ENCODE results near the gene YTHDF1. TPM values are rescaled to one million over a fixed set of nuclear protein-coding genes. Genes with fewer than 3 reads are reported as not detected.
"Not testable (repeated sequence)": the region's sequence is repeated elsewhere in the genome, so short reads cannot be mapped to it uniquely, and the experiment has no call there.

The YTHDF1 gene
- total RNA-seq, 4 donors from 2014 or later, result 17.9 to 32.1 (median 29.7) TPM

DNA sequence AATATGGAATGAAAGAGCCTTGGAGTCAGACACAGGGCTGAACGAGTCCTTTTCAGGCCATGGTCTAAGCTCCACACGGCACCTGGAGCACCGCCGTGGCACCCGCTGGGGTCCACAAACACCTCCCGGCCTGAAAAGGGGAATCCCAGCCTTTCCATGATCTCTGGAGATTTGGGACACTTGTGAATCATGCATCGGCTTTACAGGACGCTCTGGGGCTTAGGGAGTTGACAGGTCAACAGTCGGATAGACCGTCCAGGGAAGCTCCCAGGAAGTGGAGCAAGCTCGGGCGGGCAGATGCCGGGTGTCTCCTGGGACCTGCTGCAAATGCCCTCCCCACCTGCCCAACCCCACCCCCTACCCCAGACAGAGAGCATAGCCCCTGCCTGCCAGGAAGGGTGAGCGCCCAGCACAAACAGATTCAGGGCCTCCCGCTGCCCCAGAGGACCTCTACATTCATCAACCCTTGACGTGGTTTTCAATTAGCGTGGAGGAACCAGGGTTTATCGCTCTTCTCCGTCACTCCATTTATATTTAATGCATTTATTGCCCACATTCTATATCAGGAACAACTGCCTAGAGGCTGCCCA lies 53.6 kb downstream of the YTHDF1 start:
- Histone ChIP-seq H3K27me3 (peaks cover 0 to 94% (median 0%) of the 10 kb centered on the region in 4 donors), H3K36me3 (no peaks in the 10 kb centered on the region), H3K27ac (replicated peaks in 1 of 4) (no peak overlapping the region), H3K9me3 (no peaks in the 10 kb centered on the region), H3K4me3 (no peak overlapping the region), H3K4me1 (no peaks in the 10 kb centered on the region)
- TF ChIP-seq POLR2A (IDR thresholded peaks at IDR 0.05; ENCODE audit: low read depth) (no peak), POLR2AphosphoS5 (IDR thresholded peaks at IDR 0.05) (no peak), EP300 (IDR thresholded peaks at IDR 0.05) (no peak)
- TF ChIP-seq, protein P1, sequence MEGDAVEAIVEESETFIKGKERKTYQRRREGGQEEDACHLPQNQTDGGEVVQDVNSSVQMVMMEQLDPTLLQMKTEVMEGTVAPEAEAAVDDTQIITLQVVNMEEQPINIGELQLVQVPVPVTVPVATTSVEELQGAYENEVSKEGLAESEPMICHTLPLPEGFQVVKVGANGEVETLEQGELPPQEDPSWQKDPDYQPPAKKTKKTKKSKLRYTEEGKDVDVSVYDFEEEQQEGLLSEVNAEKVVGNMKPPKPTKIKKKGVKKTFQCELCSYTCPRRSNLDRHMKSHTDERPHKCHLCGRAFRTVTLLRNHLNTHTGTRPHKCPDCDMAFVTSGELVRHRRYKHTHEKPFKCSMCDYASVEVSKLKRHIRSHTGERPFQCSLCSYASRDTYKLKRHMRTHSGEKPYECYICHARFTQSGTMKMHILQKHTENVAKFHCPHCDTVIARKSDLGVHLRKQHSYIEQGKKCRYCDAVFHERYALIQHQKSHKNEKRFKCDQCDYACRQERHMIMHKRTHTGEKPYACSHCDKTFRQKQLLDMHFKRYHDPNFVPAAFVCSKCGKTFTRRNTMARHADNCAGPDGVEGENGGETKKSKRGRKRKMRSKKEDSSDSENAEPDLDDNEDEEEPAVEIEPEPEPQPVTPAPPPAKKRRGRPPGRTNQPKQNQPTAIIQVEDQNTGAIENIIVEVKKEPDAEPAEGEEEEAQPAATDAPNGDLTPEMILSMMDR (IDR thresholded peaks at IDR 0.05), result no peak
- intact Hi-C loops (cut with DNase I), result no loop called here
- WGBS, result 84% methylated on average over 19 of the region's 19 CpGs
- no peak for DNase-seq (ENCODE audit: extremely low spot score)

DNA sequence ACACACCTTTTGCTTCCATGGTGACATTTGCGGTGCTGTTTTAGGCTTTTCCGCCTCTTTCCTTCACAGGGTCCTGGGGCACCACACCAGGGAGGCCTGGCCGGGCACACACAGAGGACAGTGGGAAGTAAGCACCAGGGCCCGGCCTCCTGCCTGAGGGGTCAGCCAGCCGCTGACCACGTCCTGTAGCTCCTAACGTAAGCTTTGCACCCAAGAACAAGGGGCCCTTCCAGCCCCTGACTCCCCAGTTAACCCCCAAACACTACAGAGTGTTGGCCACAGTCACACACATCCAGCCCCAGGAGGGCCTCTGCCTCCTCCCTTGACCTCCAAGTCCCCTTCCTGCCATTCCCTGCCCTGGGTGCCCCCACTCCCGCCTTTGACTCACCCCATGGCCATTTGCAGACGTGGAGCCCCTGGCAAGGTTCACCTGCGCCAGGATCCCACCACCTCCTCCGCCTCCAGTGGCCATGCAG lies 54.7 kb downstream of the YTHDF1 start:
- Histone ChIP-seq H3K27ac (replicated peaks in 1 of 4) (no peak overlapping the region), H3K27me3 (peaks cover 0 to 95% (median 3%) of the 10 kb centered on the region in 4 donors)
- TF ChIP-seq POLR2AphosphoS5 (IDR thresholded peaks at IDR 0.05) (no peak), POLR2A (IDR thresholded peaks at IDR 0.05; ENCODE audit: low read depth) (no peak), EP300 (IDR thresholded peaks at IDR 0.05) (no peak)
- TF ChIP-seq, protein P1 (IDR thresholded peaks at IDR 0.05), result no peak

DNA sequence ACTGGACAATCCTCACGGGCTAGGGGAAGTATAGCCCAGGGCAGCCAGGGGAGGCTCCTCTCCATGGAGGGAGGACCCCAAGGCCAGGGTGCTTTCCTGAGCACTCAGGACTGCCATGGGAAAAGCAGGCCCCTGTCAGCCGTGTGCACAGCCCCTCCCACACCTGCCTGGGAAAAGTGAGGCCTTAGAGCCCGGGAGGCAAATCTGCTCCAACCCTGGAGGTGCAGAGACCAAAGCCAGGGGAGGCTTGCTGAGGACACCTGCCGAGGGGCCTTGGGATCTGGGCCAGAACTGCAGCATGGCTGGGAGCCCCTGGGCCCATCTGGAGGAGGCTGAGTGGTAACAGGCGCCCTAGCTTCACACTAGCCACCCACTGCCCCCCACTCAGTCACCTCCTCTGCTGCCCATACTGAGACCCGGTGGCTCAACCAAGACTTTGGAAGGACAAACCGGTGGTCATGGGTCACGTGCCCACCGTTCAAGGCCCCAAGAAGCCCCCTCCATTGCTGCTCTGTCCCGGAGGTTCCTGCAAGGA lies 55.2 kb downstream of the YTHDF1 start:
- Histone ChIP-seq H3K27ac (replicated peaks in 1 of 4) (no peak overlapping the region), H3K4me3 (no peak overlapping the region), H3K9me3 (no peaks in the 10 kb centered on the region), H3K27me3 (peaks cover 0 to 96% (median 7%) of the 10 kb centered on the region in 4 donors), H3K36me3 (no peaks in the 10 kb centered on the region), H3K4me1 (no peaks in the 10 kb centered on the region)
- TF ChIP-seq POLR2AphosphoS5 (IDR thresholded peaks at IDR 0.05) (no peak), POLR2A (IDR thresholded peaks at IDR 0.05; ENCODE audit: low read depth) (no peak), EP300 (IDR thresholded peaks at IDR 0.05) (no peak)
- intact Hi-C loops (cut with DNase I), result no loop called here
- DNase-seq (ENCODE audit: extremely low spot score), result no peak
- WGBS, result 75% methylated on average over 6 of the region's 10 CpGs

More for the DNA sequence above, 54.7 kb downstream of the YTHDF1 start:
- no peak for DNase-seq (ENCODE audit: extremely low spot score)
- Histone ChIP-seq H3K4me1 (no peaks in the 10 kb centered on the region), H3K4me3 (no peak overlapping the region), H3K36me3 (no peaks in the 10 kb centered on the region), H3K9me3 (no peaks in the 10 kb centered on the region)
- WGBS, result 90% methylated on average over 6 of the region's 11 CpGs
- intact Hi-C loops (cut with DNase I), result no loop called here

DNA sequence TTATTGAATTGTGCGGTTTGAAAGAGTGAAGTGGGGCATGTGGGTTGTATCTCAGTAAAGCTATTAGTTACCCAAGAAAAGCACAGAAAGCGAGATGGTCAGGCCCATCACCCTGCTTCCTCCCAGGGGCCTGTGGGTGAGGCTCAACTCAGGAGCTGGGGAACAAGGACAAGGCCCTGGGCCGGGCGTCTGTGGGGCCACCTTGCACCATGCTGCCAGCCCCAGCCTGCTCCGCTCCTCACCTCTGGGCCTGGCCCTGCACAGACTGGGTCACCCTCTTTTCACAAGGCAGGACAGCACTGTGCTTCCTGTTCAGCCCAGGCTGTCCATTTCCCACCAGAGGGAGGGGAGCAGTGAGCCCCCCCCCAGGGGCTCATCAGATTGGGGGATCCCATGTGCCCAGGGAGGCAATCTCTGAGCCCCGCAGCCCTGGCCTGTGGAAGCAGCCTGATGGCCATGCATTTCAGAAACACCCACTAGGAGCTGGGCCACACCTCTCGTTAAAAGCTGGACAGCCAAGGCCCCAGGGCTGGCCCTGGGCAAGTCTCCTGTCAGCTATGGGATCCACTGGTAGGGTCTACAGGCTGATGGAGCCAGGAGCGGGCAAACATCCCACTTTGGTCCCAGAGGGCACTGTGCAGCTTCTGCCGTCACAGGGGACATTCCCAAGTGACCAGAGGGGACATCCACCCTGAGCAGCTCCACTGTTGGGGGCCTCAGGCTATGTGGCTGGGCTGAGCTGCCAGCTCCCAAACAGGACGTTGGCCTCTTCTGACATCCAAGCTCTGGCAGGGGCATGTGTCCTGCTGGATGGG lies 55.9 kb downstream of the YTHDF1 start:
- no peaks in the 10 kb centered on the region for H3K9me3 ChIP-seq
- intact Hi-C loops (cut with DNase I), result no loop called here

DNA sequence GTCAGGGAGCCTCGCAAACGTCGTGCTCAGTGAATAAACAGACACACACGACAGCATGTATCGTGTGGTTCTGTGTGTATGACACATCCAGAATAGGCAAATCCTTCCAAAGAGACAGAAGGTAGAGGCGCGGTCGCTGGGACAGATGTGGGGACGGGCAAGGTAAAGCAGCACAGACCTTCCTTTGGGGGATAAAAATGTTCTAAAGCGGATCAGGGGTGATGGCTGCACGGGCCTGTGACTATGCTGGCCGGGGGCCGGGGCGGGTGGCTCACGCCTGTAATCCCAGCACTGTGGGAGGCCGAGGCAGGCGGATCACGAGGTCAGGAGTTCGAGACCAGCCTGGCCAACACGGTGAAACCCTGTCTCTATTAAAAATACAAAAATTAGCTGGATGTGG lies 56.7 kb downstream of the YTHDF1 start:
- WGBS, result 80% methylated on average over 20 of the region's 20 CpGs
- H3K27ac ChIP-seq (replicated peaks in 1 of 4); H3K4me3 ChIP-seq; H3K4me1 ChIP-seq; DNase-seq (ENCODE audit: extremely low spot score); H3K36me3 ChIP-seq; intact Hi-C loops (cut with DNase I); H3K9me3 ChIP-seq: not testable (repeated sequence)
- H3K27me3 ChIP-seq, result peaks cover 0 to 96% (median 10%) of the 10 kb centered on the region in 4 donors

More for the DNA sequence above, 55.9 kb downstream of the YTHDF1 start:
- TF ChIP-seq POLR2A (IDR thresholded peaks at IDR 0.05; ENCODE audit: low read depth) (no peak), POLR2AphosphoS5 (IDR thresholded peaks at IDR 0.05) (no peak), EP300 (IDR thresholded peaks at IDR 0.05) (no peak)
- TF ChIP-seq, protein P1 (IDR thresholded peaks at IDR 0.05), result no peak
- Histone ChIP-seq H3K36me3 (no peaks in the 10 kb centered on the region), H3K4me3 (no peak overlapping the region), H3K27ac (replicated peaks in 1 of 4) (no peak overlapping the region), H3K4me1 (no peaks in the 10 kb centered on the region), H3K27me3 (peaks cover 0 to 96% (median 9%) of the 10 kb centered on the region in 4 donors)
- DNase-seq (ENCODE audit: extremely low spot score), result no peak
- WGBS, result 79% methylated on average over 8 of the region's 10 CpGs

Measured in esophagus muscularis mucosa (tissue), 4 donors.